ENCODE results near the gene EXOC4. TPM values are rescaled to one million over a fixed set of nuclear protein-coding genes. Genes with fewer than 3 reads are reported as not detected.

EXOC4 gene
- total and polyA plus RNA-seq, 9 donors: 26.8 to 80.5 (median 70.7) TPM

DNA sequence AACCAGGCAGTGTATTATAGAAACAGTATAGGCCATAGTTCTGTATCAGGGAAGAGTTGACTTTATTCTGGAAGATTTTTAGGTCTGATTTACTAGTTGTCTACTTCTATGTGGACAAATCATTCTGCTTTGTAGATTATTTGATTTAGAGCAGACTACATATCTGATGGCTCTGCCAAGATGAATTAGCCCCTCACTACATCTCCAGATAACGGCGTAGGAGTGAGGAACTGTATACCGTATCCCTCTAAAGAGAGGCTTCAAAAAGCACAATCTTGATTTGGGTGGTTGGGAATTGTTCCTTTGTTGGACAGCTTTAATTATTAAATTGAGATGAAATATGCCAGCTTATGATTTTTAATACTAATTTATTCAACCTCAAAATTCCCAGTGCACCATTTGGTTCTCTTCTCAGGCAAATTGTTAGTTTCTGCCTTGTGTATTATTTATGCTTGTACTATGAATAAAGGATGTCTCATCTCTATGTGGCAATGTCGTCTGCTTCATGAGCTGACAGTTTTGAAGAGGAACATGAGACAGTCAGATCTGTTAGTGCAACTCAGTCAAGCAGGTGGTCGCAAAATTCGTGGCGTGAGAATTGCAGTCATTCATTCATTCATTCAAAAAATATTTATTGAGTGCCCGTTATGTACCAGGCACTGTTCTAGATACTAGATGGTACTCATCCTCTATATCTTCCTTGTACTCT is 422.8 kb downstream of the EXOC4 start:
- intact Hi-C loops (cut with DNase I): no loop called here
- DNase-seq: no peak
- whole genome bisulfite sequencing, 3 donors: 97 to 98% (median 97%) methylated on average over 8 of the region's 8 CpGs
- Histone ChIP-seq H3K4me1 (ENCODE audit: insufficient read depth) (no peaks in the 10 kb centered on the region), H3K4me3 (no peak overlapping the region), H3K36me3 (no peaks in the 10 kb centered on the region), H3K9me3 (no peaks in the 10 kb centered on the region), H3K27ac (no peak overlapping the region), H3K27me3 (no peaks in the 10 kb centered on the region)
- TF ChIP-seq EP300 (IDR thresholded peaks at IDR 0.05): no peak
- TF ChIP-seq, protein P1, sequence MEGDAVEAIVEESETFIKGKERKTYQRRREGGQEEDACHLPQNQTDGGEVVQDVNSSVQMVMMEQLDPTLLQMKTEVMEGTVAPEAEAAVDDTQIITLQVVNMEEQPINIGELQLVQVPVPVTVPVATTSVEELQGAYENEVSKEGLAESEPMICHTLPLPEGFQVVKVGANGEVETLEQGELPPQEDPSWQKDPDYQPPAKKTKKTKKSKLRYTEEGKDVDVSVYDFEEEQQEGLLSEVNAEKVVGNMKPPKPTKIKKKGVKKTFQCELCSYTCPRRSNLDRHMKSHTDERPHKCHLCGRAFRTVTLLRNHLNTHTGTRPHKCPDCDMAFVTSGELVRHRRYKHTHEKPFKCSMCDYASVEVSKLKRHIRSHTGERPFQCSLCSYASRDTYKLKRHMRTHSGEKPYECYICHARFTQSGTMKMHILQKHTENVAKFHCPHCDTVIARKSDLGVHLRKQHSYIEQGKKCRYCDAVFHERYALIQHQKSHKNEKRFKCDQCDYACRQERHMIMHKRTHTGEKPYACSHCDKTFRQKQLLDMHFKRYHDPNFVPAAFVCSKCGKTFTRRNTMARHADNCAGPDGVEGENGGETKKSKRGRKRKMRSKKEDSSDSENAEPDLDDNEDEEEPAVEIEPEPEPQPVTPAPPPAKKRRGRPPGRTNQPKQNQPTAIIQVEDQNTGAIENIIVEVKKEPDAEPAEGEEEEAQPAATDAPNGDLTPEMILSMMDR (IDR thresholded peaks at IDR 0.05): no peak
- no peak for TF ChIP-seq POLR2A (IDR thresholded peaks at IDR 0.05)

DNA sequence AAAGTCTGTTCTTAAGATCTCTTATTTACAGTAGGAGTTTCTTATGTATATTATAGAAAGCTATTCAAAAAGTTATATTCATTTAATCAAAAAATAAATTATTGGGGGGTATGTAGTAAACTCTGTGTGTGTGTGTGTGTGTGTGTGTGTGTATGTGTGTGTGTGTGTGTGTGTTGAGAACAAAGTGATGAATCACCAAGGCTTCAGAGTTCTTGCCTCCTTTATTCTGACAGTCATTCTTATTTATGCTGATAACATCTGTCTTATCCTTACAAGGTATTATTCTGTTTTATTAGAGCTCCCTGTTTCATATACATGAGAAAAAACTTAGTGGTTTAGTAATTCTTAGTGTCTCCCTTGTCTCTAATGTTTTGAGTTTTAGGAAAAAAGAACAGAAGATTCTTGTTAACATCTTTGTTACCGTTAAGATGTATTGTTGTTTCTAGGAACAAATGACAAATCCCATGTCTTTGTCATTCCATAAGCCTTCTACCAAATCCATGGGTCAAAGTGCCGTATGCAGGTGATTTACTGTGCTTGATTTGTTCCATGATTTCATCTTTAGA is 424.0 kb downstream of the EXOC4 start:
- intact Hi-C loops (cut with DNase I): no loop called here
- no peak for DNase-seq
- Histone ChIP-seq H3K4me1 (ENCODE audit: insufficient read depth) (no peaks in the 10 kb centered on the region), H3K36me3 (no peaks in the 10 kb centered on the region), H3K9me3 (no peaks in the 10 kb centered on the region), H3K27me3 (no peaks in the 10 kb centered on the region), H3K4me3 (no peak overlapping the region), H3K27ac (no peak overlapping the region)
- WGBS, 3 donors: 69 to 78% (median 71%) methylated on average over 2 of the region's 2 CpGs
- no peak for TF ChIP-seq EP300 (IDR thresholded peaks at IDR 0.05)
- TF ChIP-seq, protein P1 (IDR thresholded peaks at IDR 0.05): no peak
- TF ChIP-seq POLR2A (IDR thresholded peaks at IDR 0.05): no peak

DNA sequence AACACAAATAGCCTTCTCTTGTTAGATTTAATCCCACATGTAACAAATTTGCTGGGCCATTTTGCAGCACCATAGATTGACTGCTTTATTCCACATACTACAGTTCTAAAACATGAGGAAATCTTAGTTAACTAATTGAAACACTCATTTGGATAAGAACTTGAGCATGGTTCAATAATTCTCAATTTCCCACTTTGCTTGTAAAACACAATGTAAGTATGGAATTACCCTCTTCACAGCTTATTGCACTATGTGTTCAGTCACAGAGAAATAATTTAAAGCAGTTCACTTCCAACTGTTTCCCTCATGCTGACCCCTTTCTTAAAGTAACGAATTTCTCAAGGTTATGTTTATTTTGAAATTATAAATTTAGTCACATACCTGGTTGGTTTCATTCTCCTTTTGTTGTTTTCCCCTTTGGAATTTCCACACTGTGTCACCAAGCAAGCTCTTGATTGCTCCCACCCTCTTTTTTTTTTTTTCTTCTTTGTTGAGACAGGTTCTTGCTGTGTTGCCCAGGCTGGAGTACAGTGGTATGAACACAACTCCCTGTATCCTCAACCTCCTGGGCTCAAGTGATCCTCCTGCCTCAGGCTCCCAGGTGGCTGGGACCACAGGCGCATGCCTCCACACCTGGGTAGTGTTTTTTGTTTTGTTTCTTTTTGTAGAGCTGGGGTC is 425.4 kb downstream of the EXOC4 start:
- WGBS, 3 donors: 88% methylated on average over 2 of the region's 2 CpGs
- intact Hi-C loops (cut with DNase I): no loop called here

DNA sequence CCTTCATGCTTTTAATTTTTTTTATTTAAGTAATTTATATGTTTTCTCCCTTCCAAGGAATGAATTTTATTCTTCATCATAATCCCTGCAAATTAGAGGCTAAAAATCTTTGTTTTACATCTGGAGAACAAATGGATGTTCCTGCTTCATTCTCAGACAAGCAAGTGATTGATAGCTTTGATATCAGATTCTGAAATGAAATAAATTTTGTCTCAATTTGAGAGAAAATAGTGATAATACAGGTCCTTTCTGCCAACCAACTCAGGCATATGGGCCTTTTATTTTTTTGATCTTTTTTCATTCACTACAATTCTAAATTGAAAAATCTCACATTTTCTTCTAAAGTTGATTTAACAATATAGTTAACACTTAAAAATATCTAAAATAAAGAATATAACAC is 427.1 kb downstream of the EXOC4 start:
- TF ChIP-seq POLR2A (IDR thresholded peaks at IDR 0.05): no peak
- TF ChIP-seq, protein P1 (IDR thresholded peaks at IDR 0.05): no peak
- TF ChIP-seq EP300 (IDR thresholded peaks at IDR 0.05): no peak
- no peaks in the 10 kb centered on the region for H3K36me3 ChIP-seq
- no peak overlapping the region for H3K27ac ChIP-seq
- intact Hi-C loops (cut with DNase I): no loop called here
- no peak for DNase-seq
- H3K9me3 ChIP-seq: no peaks in the 10 kb centered on the region
- H3K4me1 ChIP-seq (ENCODE audit: insufficient read depth): no peaks in the 10 kb centered on the region
- H3K27me3 ChIP-seq: no peaks in the 10 kb centered on the region
- H3K4me3 ChIP-seq: no peak overlapping the region

More for the DNA sequence above, 425.4 kb downstream of the EXOC4 start:
- H3K9me3 ChIP-seq: no peaks in the 10 kb centered on the region
- no peaks in the 10 kb centered on the region for H3K4me1 ChIP-seq (ENCODE audit: insufficient read depth)
- TF ChIP-seq, protein P1 (IDR thresholded peaks at IDR 0.05): no peak
- TF ChIP-seq POLR2A (IDR thresholded peaks at IDR 0.05) (no peak), EP300 (IDR thresholded peaks at IDR 0.05) (no peak)
- H3K27ac ChIP-seq: no peak overlapping the region
- H3K4me3 ChIP-seq: no peak overlapping the region
- no peaks in the 10 kb centered on the region for H3K27me3 ChIP-seq
- H3K36me3 ChIP-seq: no peaks in the 10 kb centered on the region
- no peak for DNase-seq

Data from ovary (tissue), 9 donors.